HepG2 (cell line): Measurements from ENCODE around the gene DNAJC12. TPM values are rescaled to one million over a fixed set of nuclear protein-coding genes. Genes with fewer than 3 reads are reported as not detected.
"Not testable (repeated sequence)": the region's sequence is repeated elsewhere in the genome, so short reads cannot be mapped to it uniquely, and the experiment has no call there.

Experiments
- ATAC-seq: fragments of 200-7000 bp; cut with Tn5 transposase; 3 replicates; pipeline ENCODE4 v1.9.1; 2020; ENCODE audit warnings: mild to moderate bottlenecking, moderate library complexity
- BruUV-seq: library from RNA; stranded (reverse); fragments of 400-500 nt; replicated peaks from 2 replicates; lab custom pipeline; 2021; lab: Mats Ljungman, UMichigan
- CTCF ChIA-PET: fragments of 300-600 bp; formaldehyde crosslinking; extraction: SDS; loops from one replicate; lab custom pipeline; 2021; ENCODE audit warnings: low total read pairs, inconsistent platforms, low intra/inter-chr PET ratio; lab: Yijun Ruan, JAX
- POLR2A ChIA-PET: fragments of 350-600 bp; sonication (Branson Sonifier 250); formaldehyde crosslinking; loops from one replicate; lab custom pipeline; 2020; ENCODE audit warnings: antibody characterized with exemption, inconsistent platforms; lab: Yijun Ruan, JAX
- DNase-seq: peaks from one replicate; pipeline ENCODE4 v3.0.0-alpha.2; 2015; ENCODE audit warnings: low spot score
- FAIRE-seq: peaks from 3 replicates; lab custom pipeline; 2011; peaks lifted over from hg19 to GRCh38; lab: Jason Lieb, UNC
- H2AFZ ChIP-seq: one replicate; pipeline ENCODE4 v1.6.1; 2011; ENCODE audit warnings: low read length, inconsistent platforms
- H3K27ac ChIP-seq: fragments of 300-600 bp; 3 replicates; pipeline ENCODE4 v1.8.0; 2011; ENCODE audit warnings: mixed run types, mild to moderate bottlenecking, mixed read lengths, low read length, inconsistent platforms; ENCODE audit not compliant: insufficient read depth; ENCODE audit errors: extremely low read length
- H3K27me3 ChIP-seq, 2 experiments: fragments of 200-600 bp in 1 of 2; 2 replicates in 1 of 2; 3 replicates in 1 of 2; pipeline versions ENCODE4 v1.6.0 to v1.8.0; 2011; ENCODE audit warnings: low read length in 2 of 2, mild to moderate bottlenecking in 2 of 2, moderate library complexity in 2 of 2, inconsistent platforms in 1 of 2; ENCODE audit not compliant: insufficient read depth in 2 of 2, control insufficient read depth in 1 of 2
- H3K36me3 ChIP-seq, 2 experiments: fragments of 200-600 bp in 1 of 2; replicated peaks in 1 of 2; 2 replicates in 1 of 2; 3 replicates in 1 of 2; pipeline versions ENCODE4 v1.5.1 to v1.8.0; 2011; ENCODE audit warnings: low read length in 2 of 2, inconsistent platforms in 1 of 2; ENCODE audit not compliant: insufficient read depth in 2 of 2, control insufficient read depth in 1 of 2
- H3K4me1 ChIP-seq: 2 replicates; pipeline ENCODE4 v1.5.1; 2012; ENCODE audit warnings: low read length, inconsistent platforms; ENCODE audit not compliant: insufficient read depth
- H3K4me2 ChIP-seq: 2 replicates; pipeline ENCODE4 v1.6.0; 2011; ENCODE audit warnings: low read depth, low read length, inconsistent platforms
- H3K4me3 ChIP-seq, 3 experiments: fragments of 200-600 bp in 1 of 3; sonication (generic), shearing (Covaris generic) in 1 of 3; replicated peaks in 1 of 3; 2 replicates each; pipeline ENCODE4 v1.5.1; 2011 to 2016; ENCODE audit warnings: low read length in 3 of 3, inconsistent platforms in 2 of 3, low read depth in 2 of 3, mild to moderate bottlenecking in 2 of 3, control low read depth in 1 of 3, mixed read lengths in 1 of 3; ENCODE audit not compliant: insufficient read depth in 1 of 3
- H3K79me2 ChIP-seq: one replicate; pipeline ENCODE4 v1.6.1; 2011; ENCODE audit warnings: low read length, inconsistent platforms; ENCODE audit not compliant: insufficient read depth
- H3K9ac ChIP-seq: 2 replicates; pipeline ENCODE4 v1.6.0; 2011; ENCODE audit warnings: mild to moderate bottlenecking, low read depth, low read length, inconsistent platforms; ENCODE audit not compliant: insufficient read depth
- H3K9me3 ChIP-seq: 2 replicates; pipeline ENCODE4 v1.5.1; 2012; ENCODE audit warnings: mild to moderate bottlenecking, low read length
- H4K20me1 ChIP-seq: 2 replicates; pipeline ENCODE4 v1.6.0; 2011; ENCODE audit warnings: inconsistent platforms, mild to moderate bottlenecking, low read length, moderate library complexity; ENCODE audit not compliant: insufficient read depth
- HOXA7 ChIP-seq: sonication (generic); formaldehyde crosslinking; IDR thresholded peaks from 2 replicates; pipeline ENCODE4 v1.8.1; 2022; ENCODE audit warnings: mild to moderate bottlenecking, missing genetic modification reagents, moderate library complexity
- RCOR2 ChIP-seq: IDR thresholded peaks from 2 replicates; pipeline ENCODE4 v1.6.1; 2016; ENCODE audit warnings: missing biosample characterization, missing genetic modification reagents
- REST ChIP-seq, 2 experiments: IDR thresholded peaks; 2 replicates each; pipeline ENCODE4 v1.6.1; 2011 to 2012; ENCODE audit warnings: low read length in 2 of 2, borderline replicate concordance in 1 of 2, low read depth in 1 of 2, mild to moderate bottlenecking in 1 of 2, moderate library complexity in 1 of 2
- RXRA ChIP-seq: sonication (generic); formaldehyde crosslinking; IDR thresholded peaks from 2 replicates; pipeline ENCODE4 v1.5.1; 2020; ENCODE audit warnings: missing genetic modification reagents
- WGBS: methylation state at CpG from one replicate; pipeline ENCODE4 v1.1.6; 2017; ENCODE audit warnings: low lambda C conversion rate; 5-methylcytosine and 5-hydroxymethylcytosine counted together
- in situ Hi-C: cut with HindIII; loops from 2 replicates; pipeline ENCODE4 v1.10.0; 2017; ENCODE audit warnings: low pct_unique_long_range_greater_than_20kb; ENCODE audit not compliant: extremely low pct_ligation_motif_present
- intact Hi-C: fragments of 100-400 bp; cut with micrococcal nuclease; formaldehyde crosslinking; loops from one replicate; pipeline ENCODE4 v1.10.0; 2022; ENCODE audit not compliant: unreplicated experiment
- polyA plus RNA-seq, 8 experiments: library from polyadenylated mRNA; depleted of rRNA in 3 of 8; stranded (reverse) in 7 of 8; unstranded in 1 of 8; fragments of >200 nt; fragmentation: Illumina TruSeq in 4 of 8; extraction: Trizol in 4 of 8; gene quantifications; 2 replicates each; pipeline versions ENCODE4 v1.2.1 to v1.2.3, GENCODE V29; 2011 to 2016; ENCODE audit warnings: low read depth in 4 of 8, missing spikeins in 1 of 8, mixed read lengths in 1 of 8; ENCODE audit not compliant: insufficient read depth in 1 of 8
- total RNA-seq, 5 experiments: library from RNA; depleted of rRNA; stranded (reverse); fragments of >200 nt; fragmentation: Illumina TruSeq; extraction: Trizol; gene quantifications; 2 replicates each; pipeline ENCODE4 v1.2.3, GENCODE V29; 2016; ENCODE audit warnings: low read depth in 1 of 5

The DNAJC12 gene
- total and polyA plus RNA-seq, 2 of the 13 experiments (the other 11 are each of a cell fraction or from before 2014, with no cell fraction given), result 11.6 to 43.9 TPM

DNA sequence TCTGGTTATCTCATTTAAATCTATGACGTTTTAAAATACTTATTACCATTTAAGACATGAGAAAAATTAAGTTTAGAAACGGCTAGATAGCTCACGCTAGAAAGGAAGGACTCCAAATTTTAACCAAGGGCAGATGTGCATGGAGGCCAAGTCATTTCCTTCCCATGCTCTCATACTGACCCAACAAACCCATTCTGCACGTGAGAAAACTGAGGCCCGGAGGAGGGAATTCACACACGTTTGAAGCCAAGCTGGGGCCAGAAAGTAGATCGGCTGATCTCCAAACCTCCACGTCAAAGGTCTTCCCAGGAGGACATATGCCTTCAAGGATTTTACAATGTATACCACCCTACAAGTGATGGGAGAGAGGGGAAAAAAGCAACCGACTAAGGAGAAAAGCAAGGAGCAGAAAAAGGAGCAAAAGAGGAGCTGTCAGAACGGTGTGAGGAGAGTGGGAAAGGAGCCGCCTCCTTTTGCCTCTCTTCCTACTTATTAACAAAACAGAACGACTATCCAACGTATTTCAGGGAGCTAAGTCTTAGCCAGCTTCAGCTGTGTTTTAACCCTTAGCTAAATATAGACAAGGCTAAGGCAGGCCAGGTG, 45.8 kb upstream of the DNAJC12 start (continued):
- TF ChIP-seq REST (IDR thresholded peaks at IDR 0.05; ENCODE audit: borderline replicate concordance in 1 of 2, low read depth in 1 of 2, low read length in 2 of 2) (no peak), RCOR2 (0 out of 2 replicates have a peak, but pooled peaks have one; percentile 15), RXRA (CRISPR knock-in tag) (no peak)

DNA sequence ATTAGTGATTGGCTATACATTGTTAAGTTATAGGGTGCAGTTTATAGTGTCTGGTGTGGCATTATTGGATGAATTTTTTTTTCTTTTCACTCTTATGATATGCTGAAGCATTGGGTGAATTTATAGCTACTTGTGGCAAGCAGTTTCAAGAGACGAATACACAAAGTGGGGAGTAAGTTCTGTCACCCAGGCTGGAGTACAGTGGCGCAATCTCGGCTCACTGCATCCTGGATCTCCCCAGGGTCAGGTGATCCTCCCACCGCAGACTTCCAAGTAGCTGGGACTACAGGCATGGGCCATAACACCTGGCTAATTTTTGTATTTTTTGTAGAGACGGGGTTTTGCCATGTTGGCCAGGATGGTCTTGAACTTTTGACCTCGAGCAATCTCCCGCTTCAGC, 40.1 kb upstream of the DNAJC12 start:
- Histone ChIP-seq H3K27ac (no peak overlapping the region), H3K4me3 (no peak overlapping the region), H4K20me1 (no peaks in the 10 kb centered on the region), H3K4me2 (no peak overlapping the region), H2AFZ (no peak overlapping the region), H3K27me3 (no peaks in the 10 kb centered on the region), H3K4me1 (no peaks in the 10 kb centered on the region; the same call in 1 of the 2 replicates), H3K79me2 (no peaks in the 10 kb centered on the region), H3K9ac (no peak overlapping the region), H3K9me3 (no peaks in the 10 kb centered on the region), H3K36me3 (no peaks in the 10 kb centered on the region)
- FAIRE-seq (no peak), DNase-seq (no peak), ATAC-seq (no peak)
- POLR2A ChIA-PET, result interaction anchor here (0.7 kb wide), 1 partner anchor 10 kb away, joined by 3 read pairs; no protein-coding TSS in a partner anchor
- 38% methylated on average over 7 of the region's 7 CpGs for WGBS
- in situ Hi-C loops (no loop called here), intact Hi-C loops (no loop called here)
- CTCF ChIA-PET, result no interaction called here
- no TSS peak for BruUV-seq
- no peak for TF ChIP-seq HOXA7 (CRISPR knock-in tag)

GRCh38 chr10:67877421-67877820, 39.4 kb upstream of the DNAJC12 start:
- H3K79me2 ChIP-seq, DNase-seq, in situ Hi-C loops, ATAC-seq, CTCF ChIA-PET, BruUV-seq, H3K36me3 ChIP-seq, intact Hi-C loops, H3K9ac ChIP-seq, FAIRE-seq, H3K4me1 ChIP-seq, H3K4me3 ChIP-seq, H3K4me2 ChIP-seq, H3K27me3 ChIP-seq, H3K9me3 ChIP-seq, H2AFZ ChIP-seq, H4K20me1 ChIP-seq, H3K27ac ChIP-seq: not testable (repeated sequence)
- WGBS, result 86% methylated on average over 11 of the region's 11 CpGs
- POLR2A ChIA-PET, result interaction anchor here (0.7 kb wide), 1 partner anchor 9 kb away, joined by 3 read pairs; no protein-coding TSS in a partner anchor
